HG03175 (cell line): ENCODE measurements around the gene NKAIN1.
"Not testable (repeated sequence)": the region's sequence is repeated elsewhere in the genome, so short reads cannot be mapped to it uniquely, and the experiment has no call there.

Experiments used
- ATAC-seq: cut with Tn5 transposase; IDR thresholded peaks from one replicate; pipeline ENCODE4 v1.9.1; 2021; ENCODE audit warnings: mild to moderate bottlenecking, moderate library complexity; ENCODE audit not compliant: unreplicated experiment

NKAIN1 gene

GRCh38 chr1:31239653-31240241 lies at the start of gene NKAIN1:
Gene NKAIN1 (minus strand): TSS chr1:31239887. CDS start chr1:31239547, 340 bp downstream.
- ATAC-seq = no peak

DNA sequence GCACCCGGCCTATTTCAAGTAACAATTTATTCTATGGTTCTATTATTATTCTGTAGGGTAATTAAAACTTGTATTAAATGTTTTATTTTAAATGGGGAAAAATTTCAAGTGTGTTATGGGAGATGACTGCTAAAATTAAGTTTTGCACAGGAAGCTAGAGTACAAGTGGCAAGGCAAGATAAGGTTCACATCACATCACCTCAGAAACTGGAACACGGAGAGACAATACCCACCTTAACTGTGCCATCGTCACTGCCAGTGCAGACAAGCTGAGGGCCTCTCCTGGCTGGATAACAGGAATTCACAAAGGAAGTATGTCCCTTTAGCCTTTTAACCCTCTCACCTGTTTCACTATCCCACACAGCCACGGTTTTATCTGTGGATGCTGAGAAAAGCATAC lies 49.3 kb upstream of the NKAIN1 start:
- ATAC-seq = no peak

- ATAC-seq = not testable (repeated sequence)
These were observed 48.1 kb upstream of the NKAIN1 start for GRCh38 chr1:31287791-31288190.

DNA sequence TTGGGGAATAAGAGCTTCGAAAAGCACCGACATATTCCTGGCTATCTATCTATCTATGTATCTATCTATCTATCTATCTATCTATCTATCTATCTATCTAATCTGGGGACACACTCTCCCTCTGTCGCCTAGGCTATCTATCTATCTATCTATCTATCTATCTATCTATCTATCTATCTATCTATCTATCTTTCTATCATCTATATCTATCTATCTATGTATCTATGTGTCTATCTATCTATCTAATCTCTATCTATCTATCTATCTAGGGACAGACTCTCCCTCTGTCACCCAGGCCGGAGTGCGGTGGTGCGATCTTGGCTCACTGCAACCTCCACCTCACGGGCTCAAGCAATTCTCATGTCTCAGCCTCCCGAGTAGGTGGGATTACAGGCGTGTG lies 42.7 kb upstream of the NKAIN1 start:
- not testable (repeated sequence) for ATAC-seq

DNA sequence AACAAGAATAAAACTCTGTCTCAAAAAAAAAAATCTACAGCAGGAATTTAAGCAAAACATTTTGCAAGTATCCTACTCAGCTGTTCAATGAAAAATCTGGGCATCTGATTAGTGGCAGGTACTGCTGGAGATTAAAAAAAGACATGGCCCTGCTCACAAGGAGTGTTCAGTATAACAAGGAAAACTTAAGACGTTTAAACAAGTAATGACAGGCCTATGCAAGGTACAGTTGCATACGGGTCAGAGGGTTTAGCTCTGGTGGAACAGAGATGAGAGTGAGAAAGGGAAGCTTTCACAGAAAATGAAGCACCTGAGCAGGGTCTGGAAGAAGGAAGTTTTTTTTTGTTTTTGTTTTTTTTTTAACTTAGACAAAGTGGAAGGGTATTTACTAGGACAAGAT lies 33.9 kb upstream of the NKAIN1 start:
- no peak for ATAC-seq

GRCh38 chr1:31272369-31272768 lies 32.7 kb upstream of the NKAIN1 start:
- no peak for ATAC-seq

GRCh38 chr1:31266547-31266946 lies 26.9 kb upstream of the NKAIN1 start:
- no peak for ATAC-seq

DNA sequence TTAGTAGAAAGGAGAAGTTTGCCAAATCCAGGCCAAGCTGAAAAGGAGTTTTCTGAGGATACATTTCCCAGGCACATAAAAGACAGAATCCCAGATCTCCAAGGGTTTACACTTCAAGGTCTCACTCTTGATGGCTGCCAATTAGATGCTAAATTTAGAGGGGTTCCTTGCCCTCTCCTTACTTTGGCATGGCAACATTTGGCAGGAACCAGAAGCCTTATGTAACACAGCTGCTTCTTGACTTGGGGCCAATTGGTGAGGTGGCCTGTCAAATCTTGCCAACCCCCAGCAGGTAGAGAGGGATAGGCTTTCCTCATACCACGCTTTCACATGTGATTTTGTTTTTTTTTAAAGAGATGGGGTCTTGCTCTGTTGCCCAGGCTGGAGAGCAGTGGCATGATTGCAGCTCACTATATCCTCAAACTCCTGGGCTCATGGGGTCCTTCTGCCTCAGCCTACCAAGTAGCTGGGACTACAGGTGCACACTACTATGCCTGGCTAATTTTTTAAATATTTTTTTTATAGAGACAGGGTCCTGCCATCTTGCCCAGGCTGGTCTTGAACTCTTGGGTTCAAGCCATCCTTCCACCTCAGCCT lies 25.2 kb upstream of the NKAIN1 start:
- ATAC-seq = no peak

- no peak for ATAC-seq
These were observed 23.7 kb upstream of the NKAIN1 start for GRCh38 chr1:31263408-31263807.

DNA sequence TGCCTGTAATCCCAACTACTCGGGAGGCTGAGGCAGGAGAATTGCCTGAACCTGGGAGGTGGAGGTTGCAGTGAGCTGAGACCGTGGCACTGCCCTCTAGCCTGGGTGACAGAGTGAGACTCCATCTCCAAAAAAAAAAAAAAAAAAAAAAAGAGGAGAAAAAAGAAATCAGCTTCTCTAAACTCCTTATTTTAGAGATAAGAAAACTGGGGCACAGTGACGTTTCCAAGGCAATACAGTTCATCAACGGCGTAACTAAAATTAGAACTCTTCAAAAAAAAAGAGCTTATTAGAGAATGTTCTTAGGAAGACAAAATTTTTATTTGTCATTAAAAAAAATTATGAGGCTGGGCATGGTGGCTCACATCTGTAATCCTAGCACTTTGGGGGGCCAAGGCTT lies 22.7 kb upstream of the NKAIN1 start:
- ATAC-seq = not testable (repeated sequence)

DNA sequence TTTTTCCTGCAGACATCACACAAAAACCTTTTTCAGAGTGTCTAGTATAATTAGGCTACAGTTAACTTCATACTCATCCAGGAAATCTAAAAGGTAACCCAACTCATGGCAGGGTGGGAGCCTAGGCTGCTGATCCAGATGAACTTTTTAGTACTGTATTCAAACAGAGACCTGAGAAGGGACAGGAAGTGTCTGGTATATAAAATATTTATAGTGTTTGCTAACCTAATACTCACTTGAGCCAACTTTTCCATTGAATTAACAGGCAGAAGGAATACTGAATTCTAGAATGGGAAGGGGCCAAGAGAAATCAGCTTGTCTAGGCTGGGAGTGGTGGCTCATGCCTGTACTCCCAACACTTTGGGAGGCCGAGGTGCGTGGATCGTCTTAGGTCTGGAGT lies 22.2 kb upstream of the NKAIN1 start:
- ATAC-seq = no peak

DNA sequence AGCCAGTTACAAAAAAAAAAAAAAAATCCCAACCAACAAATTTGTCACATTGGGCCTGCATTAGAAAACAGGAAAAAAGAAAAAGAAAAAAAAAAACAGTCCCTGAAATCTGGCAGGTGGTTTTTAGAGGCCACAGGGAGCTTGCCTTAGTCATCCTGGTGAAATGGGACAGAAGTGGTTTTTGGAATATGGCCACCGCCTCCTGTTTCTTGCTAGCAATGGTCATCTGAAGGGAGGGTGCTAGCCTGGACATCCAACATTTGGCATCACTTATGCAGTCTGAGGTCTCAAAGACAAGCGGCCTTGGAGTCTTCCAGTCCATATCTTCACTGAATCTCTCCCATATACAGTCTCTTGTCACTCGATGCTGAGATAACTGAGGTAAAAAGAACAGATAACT lies 20.1 kb upstream of the NKAIN1 start:
- no peak for ATAC-seq

- no peak for ATAC-seq
These were observed 18.9 kb upstream of the NKAIN1 start for GRCh38 chr1:31258581-31258980.

- ATAC-seq = no peak
These were observed 17.5 kb upstream of the NKAIN1 start for GRCh38 chr1:31257213-31257612.

DNA sequence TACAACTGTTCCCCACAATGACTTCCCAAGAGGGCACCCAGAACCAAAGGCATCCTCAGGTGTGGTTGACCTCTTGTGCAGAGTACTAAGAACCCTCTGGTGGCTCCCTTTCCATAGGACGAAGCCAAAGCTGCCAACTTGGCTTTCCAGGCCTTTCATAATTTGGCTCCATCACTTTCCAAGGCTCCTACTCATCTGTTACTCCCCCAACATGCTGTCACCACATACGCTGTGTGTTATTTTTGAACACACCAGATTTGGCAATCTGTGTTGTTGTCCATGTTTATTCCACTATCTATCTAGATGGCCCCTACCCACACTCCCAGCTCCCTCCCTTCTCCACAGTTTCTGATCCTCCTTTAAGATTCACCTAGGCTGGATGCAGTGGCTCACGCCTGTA lies 10.2 kb upstream of the NKAIN1 start:
- no peak for ATAC-seq

GRCh38 chr1:31248276-31248675 lies 8.6 kb upstream of the NKAIN1 start:
- ATAC-seq = no peak

DNA sequence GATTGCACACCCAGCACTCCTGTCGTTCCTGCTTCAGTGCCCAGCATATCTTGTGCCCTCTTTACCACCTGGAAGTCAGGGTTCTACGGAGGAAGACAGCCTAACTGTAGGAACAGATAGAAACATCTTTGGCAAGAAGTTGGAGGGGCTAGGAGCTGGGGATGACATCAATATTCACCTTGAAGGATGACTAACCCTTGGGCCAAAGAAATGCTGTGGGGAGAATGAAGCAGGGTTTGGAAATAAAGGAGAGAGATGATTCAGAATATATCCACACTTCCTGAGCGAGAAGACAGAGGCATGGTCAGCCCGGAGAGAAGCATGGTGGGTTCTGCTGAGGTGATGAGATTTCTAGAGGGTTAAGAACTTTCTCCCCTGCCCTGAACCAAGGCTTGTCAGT lies 4.6 kb upstream of the NKAIN1 start:
- no peak for ATAC-seq

DNA sequence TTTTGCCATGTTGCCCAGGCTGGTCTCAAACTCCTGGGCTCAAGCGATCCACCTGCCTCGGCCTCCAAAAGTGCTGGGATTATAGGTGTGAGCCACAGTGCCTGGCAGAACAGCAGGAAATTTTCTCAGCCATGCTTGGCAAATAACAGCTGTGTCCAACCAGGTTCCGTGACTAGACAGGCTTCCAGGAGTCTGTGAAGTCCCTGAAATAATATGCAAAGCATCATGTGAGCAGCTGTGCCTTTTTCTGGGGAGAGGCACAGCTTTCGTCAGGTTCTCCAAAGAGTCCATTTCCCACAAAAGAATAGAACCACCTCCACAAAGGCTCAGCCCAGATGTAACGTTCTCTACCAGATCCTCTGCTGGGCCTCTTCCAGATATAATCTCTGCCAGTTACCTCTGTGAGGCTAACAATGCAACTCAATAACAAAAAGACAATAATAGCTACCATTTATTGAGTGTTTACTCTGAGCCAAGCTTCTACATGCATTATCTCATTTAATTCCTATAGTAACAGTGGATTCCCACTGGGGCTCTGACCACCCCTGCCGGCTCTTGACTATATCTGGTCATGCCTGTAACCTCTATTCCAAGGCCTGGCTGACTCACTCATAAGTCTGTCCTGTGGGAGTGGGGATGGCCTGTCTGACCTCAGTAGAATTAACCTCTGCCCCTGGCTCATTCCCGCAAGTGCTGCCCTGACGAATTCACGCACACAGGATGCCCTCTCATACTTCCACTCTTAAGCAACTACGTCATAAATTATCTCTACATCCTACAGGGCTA lies 4.0 kb upstream of the NKAIN1 start:
- no peak for ATAC-seq

DNA sequence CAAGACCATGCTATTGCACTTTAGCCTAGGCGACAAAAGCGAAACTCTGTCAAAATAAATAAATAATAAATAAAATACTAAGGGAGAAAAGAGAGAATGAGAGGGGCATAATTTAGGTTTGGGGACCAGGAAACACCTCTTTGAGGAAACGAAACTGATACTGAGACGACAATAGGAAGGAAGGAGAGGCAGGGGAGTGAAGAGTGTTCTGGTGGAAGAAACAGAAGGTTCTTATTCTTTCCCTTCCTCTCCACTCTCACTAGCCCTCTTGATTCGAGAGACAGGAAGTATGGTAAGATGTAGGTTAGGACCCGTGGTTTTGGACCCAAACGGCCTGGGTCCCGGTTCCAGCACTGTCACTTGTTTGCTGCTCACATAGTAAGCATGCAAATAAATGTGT lies 1.6 kb upstream of the NKAIN1 start:
- ATAC-seq = no peak

- ATAC-seq = no peak
These were observed 587 bp downstream of the NKAIN1 start for GRCh38 chr1:31238986-31239613.

DNA sequence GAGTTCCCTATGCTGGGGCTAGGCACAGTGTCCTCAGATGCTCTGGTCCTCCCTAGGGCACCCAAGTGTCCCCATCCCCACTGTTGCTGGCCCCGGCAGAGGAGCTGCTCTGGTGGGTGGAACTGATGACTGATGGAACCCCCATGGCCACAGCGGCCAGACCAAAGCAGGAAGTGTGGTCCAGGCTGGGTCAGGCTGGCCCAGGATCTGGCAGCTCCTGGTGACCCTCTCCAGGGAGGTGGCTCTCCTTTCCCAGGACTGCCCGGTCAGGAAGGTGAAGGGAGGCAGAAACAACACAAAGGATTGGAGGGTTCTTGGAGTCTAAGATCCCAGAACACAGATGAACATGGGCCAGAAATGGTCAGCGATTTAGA lies 1.1 kb downstream of the NKAIN1 start:
- ATAC-seq = no peak

DNA sequence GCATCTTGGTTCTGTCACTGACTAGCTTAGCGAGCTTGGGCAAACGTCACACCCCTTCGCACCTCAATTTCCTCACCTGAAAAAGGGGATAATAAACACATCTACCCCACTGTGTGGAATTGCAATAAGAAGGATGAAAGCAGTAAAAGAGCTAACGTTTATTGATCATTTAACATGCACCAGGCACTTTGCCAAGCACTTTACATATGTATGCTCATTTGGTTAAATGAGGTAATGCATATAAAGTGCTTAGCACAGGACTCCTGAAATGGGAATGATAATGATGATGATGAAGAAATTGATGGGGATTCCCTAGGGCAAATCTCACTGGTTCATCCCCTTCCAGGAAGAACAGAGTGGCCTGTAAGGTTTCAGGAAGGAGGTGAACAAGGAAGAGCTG lies 4.8 kb downstream of the NKAIN1 start:
- ATAC-seq = no peak
